Lung (tissue), 12 donors: ENCODE data around the gene NT5C2. TPM values are rescaled to one million over a fixed set of nuclear protein-coding genes. Genes with fewer than 3 reads are reported as not detected.

Experiments used
- ATAC-seq: fragments of 200-7000 bp; cut with Tn5 transposase; one replicate; pipeline ENCODE4 v1.9.1; 2020; ENCODE audit warnings: moderate number of reproducible peaks; ENCODE audit not compliant: insufficient read depth, low FRiP score
- DNase-seq, 3 donors: peaks; one replicate each; pipeline ENCODE4 v3.0.0-alpha.2; 2013 to 2017
- H3K27ac ChIP-seq, 2 donors: one replicate each; pipeline ENCODE4 v1.5.1; 2013; ENCODE audit warnings: mild to moderate bottlenecking in 2 of 2, moderate library complexity in 2 of 2, control low read depth in 1 of 2, inconsistent platforms in 1 of 2, low read depth in 1 of 2, low read length in 1 of 2
- H3K27me3 ChIP-seq, 3 donors: one replicate each; pipeline ENCODE4 v1.5.1; 2013; ENCODE audit warnings: low read length in 2 of 3; ENCODE audit not compliant: control insufficient read depth in 3 of 3, insufficient read depth in 3 of 3
- H3K36me3 ChIP-seq, 4 donors: one replicate each; pipeline ENCODE4 v1.5.1; 2013; ENCODE audit warnings: low read length in 4 of 4, mild to moderate bottlenecking in 1 of 4, moderate library complexity in 1 of 4; ENCODE audit not compliant: control insufficient read depth in 4 of 4, insufficient read depth in 4 of 4
- H3K4me1 ChIP-seq, 5 donors: one replicate each; pipeline ENCODE4 v1.5.1; 2013; ENCODE audit warnings: low read length in 5 of 5, mild to moderate bottlenecking in 2 of 5, moderate library complexity in 1 of 5; ENCODE audit not compliant: control insufficient read depth in 5 of 5, insufficient read depth in 5 of 5
- H3K4me3 ChIP-seq: one replicate; pipeline ENCODE4 v1.5.1; 2013; ENCODE audit warnings: mild to moderate bottlenecking, control low read depth, moderate library complexity
- H3K9ac ChIP-seq, 2 donors: one replicate each; pipeline ENCODE4 v1.5.1; 2013; ENCODE audit warnings: low read length in 2 of 2, control low read depth in 1 of 2; ENCODE audit not compliant: insufficient read depth in 1 of 2
- H3K9me3 ChIP-seq, 4 donors: one replicate each; pipeline ENCODE4 v1.5.1; 2013; ENCODE audit warnings: low read length in 3 of 4, mild to moderate bottlenecking in 1 of 4, moderate library complexity in 1 of 4; ENCODE audit not compliant: control insufficient read depth in 4 of 4, insufficient read depth in 3 of 4
- WGBS, 2 donors: extraction: QIAGEN DNeasy Blood & Tissue Kit; methylation state at CpG; one replicate each; pipeline ENCODE4 v1.1.7; 2013; 5-methylcytosine and 5-hydroxymethylcytosine counted together
- polyA plus RNA-seq, 2 donors: library from polyadenylated mRNA; stranded (reverse); fragments of 200-250 nt; gene quantifications; one replicate each; pipeline ENCODE4 v1.2.1, GENCODE V29; 2013
- total RNA-seq, 2 donors: library from RNA; depleted of rRNA in 1 of 2; stranded (reverse); fragments of >200 nt in 1 of 2; gene quantifications; one replicate each; pipeline ENCODE4 v1.2.1, GENCODE V29; 2014 to 2021
- TF ChIP-seq, protein P1 (sequence below): IDR thresholded peaks from 2 replicates; pipeline ENCODE4 v1.5.1; 2012; ENCODE audit warnings: mild to moderate bottlenecking; ENCODE audit errors: control extremely low read depth, extremely low read depth
- donor health status: control.
- donor health status: control.
- donor health status: Bipolar disorder and iron deficiency.
- donor health status: healthy.
- donor health status: DM: yes; HTN: yes; CAD: no.

NT5C2 gene
- total and polyA plus RNA-seq, 4 donors: 32.1 to 178 (median 64.5) TPM

DNA sequence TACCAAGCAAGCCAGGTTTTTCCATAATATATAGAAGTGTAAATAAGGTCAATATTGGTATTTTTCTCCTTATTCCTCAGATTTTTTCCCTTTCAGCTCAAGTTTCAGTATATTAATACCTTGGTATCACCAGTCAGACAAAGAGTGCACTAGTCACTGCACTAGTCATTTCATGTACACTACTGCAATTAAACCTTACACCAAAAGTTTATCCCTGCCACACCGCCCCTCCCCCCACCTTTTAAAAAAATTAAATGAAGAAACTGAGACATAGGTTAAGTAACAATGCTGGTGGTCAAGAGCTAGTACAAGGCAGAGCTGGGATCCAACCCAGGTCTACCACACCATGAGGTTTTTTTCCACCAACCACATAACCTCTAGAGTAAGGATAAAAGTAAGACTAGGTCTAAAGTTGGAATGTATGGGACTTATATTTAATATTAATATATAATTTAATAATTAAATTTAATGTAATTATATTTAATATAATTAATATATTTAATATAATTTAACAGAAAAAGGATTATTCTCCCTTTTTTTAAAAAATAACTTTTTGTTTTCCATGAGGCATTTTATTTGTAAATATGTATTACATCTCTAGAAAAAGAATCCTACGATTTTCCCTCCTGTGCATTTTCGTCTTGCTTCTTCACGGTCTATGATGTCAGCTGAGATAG is 68.5 kb downstream of the NT5C2 start:
- no peak for ATAC-seq
- no peak overlapping the region for H3K4me3 ChIP-seq
- 96 to 98% methylated on average over 4 of the region's 4 CpGs for WGBS, 2 donors
- H3K27me3 ChIP-seq: no peaks in the 10 kb centered on the region
- TF ChIP-seq, protein P1, sequence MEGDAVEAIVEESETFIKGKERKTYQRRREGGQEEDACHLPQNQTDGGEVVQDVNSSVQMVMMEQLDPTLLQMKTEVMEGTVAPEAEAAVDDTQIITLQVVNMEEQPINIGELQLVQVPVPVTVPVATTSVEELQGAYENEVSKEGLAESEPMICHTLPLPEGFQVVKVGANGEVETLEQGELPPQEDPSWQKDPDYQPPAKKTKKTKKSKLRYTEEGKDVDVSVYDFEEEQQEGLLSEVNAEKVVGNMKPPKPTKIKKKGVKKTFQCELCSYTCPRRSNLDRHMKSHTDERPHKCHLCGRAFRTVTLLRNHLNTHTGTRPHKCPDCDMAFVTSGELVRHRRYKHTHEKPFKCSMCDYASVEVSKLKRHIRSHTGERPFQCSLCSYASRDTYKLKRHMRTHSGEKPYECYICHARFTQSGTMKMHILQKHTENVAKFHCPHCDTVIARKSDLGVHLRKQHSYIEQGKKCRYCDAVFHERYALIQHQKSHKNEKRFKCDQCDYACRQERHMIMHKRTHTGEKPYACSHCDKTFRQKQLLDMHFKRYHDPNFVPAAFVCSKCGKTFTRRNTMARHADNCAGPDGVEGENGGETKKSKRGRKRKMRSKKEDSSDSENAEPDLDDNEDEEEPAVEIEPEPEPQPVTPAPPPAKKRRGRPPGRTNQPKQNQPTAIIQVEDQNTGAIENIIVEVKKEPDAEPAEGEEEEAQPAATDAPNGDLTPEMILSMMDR: no peak
- H3K36me3 ChIP-seq: peaks cover 0 to 6% (median 2%) of the 10 kb centered on the region in 4 donors
- H3K9ac ChIP-seq: no peak overlapping the region
- H3K9me3 ChIP-seq: no peaks in the 10 kb centered on the region
- DNase-seq: no peak
- H3K27ac ChIP-seq: no peak overlapping the region
- peaks cover 0 to 21% (median 0%) of the 10 kb centered on the region in 5 donors for H3K4me1 ChIP-seq

DNA sequence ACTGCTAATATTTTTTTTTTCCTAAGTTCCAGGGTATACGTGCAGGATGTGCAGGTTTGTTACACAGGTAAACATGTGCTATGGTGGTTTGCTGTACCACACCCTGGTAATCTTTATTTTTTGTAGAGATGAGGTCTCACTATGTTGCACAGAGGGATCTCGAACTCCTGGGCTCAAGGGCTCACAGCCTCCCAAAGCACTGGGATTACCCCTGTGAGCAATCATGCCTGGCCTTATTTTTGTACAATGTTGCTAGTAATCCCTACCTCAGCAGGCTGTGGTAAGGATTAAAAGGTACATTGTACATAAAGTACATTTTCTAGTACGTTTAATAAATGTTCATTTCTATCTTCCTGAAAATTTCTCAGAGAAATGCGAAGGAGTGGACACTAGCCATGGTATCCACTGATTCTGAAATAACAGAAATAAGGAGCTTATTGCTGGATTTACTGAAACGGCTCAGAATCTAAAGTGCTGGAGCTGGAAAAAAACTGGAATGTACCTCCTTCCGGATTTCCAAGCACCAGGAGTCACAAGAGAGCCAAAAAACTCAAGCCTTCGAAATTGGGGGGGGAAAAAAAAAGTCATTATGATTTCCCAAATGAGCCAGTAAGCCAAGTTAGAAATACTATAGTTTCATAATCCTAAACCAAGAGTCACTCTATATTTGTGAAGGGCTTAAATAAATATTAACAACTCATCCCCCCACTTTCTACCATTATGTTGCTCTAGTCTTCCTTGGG is 69.6 kb downstream of the NT5C2 start:
- DNase-seq: peak in 2 of 3 donors; percentile 18 to 24
- H3K36me3 ChIP-seq: peaks cover 0 to 6% (median 2%) of the 10 kb centered on the region in 4 donors
- H3K4me3 ChIP-seq: no peak overlapping the region
- no peak overlapping the region for H3K27ac ChIP-seq
- peaks cover 0 to 21% (median 0%) of the 10 kb centered on the region in 5 donors for H3K4me1 ChIP-seq
- H3K9me3 ChIP-seq: no peaks in the 10 kb centered on the region
- no peaks in the 10 kb centered on the region for H3K27me3 ChIP-seq
- H3K9ac ChIP-seq: no peak overlapping the region
- TF ChIP-seq, protein P1: no peak
- WGBS, 2 donors: 70 to 79% methylated on average over 7 of the region's 7 CpGs
- no peak for ATAC-seq

DNA sequence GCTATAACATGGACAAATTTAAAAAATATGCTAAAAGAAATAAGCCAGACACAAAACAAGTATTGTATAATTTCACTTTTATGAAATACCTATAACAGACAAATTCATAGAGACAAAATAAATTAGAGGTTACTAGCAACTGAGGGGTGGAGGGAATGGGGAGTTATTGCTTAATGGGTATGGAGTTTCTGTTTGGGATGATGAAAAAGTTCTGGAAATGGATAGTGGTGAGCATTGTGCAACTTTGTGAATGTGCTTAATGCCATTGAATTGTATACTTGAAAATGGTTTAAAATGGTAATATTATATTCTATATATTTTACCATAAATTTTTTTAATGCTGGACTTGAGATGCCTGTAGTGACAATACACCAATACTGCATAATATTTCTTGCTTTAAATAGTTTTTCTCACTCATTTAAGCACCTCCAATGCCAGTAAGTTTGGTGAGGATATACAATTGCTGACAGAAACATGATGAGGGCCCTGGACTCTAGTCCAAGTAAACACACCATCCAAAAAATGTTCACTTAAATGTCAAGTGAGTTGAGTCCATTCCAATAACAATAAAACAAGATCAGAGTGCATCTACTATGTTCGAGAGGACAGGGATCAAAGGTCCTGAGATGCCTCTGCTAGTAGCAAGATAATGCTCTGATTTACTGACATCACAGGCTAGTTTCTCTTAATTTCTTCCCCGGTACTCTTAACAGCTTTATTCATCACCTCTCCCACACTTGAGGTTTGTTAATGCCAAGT is 71.9 kb downstream of the NT5C2 start:
- Histone ChIP-seq H3K4me1 (peaks cover 0 to 21% (median 0%) of the 10 kb centered on the region in 5 donors), H3K36me3 (peaks cover 0 to 6% (median 1%) of the 10 kb centered on the region in 4 donors), H3K27me3 (no peaks in the 10 kb centered on the region), H3K27ac (no peak overlapping the region), H3K9ac (no peak overlapping the region), H3K9me3 (no peaks in the 10 kb centered on the region), H3K4me3 (no peak overlapping the region)
- DNase-seq (peak in 2 of 3 donors; percentile 34 to 52), ATAC-seq (peak; percentile 15)
- TF ChIP-seq, protein P1: no peak
- 50 to 67% methylated on average over 2 of the region's 2 CpGs for WGBS, 2 donors
